SU-DHL-6 (cell line): ENCODE measurements around the gene SAMD1.
"Not testable (repeated sequence)": the region's sequence is repeated elsewhere in the genome, so short reads cannot be mapped to it uniquely, and the experiment has no call there.

Source experiments
- EZH2phosphoT487 ChIP-seq: fragments of 200-600 bp; sonication (generic), shearing (Covaris generic); conservative IDR thresholded peaks from 2 replicates; pipeline ENCODE4 v1.6.1; 2018; ENCODE audit warnings: mild to moderate bottlenecking, antibody characterized with exemption, low read length, moderate library complexity, mixed read lengths
- TF ChIP-seq, protein P1 (sequence below): fragments of 200-600 bp; sonication (generic); IDR thresholded peaks from one replicate; pipeline ENCODE4 v1.5.1; 2017; ENCODE audit warnings: antibody characterized with exemption, mild to moderate bottlenecking, low read length, moderate library complexity; ENCODE audit not compliant: insufficient read depth, poor library complexity, severe bottlenecking

DNA sequence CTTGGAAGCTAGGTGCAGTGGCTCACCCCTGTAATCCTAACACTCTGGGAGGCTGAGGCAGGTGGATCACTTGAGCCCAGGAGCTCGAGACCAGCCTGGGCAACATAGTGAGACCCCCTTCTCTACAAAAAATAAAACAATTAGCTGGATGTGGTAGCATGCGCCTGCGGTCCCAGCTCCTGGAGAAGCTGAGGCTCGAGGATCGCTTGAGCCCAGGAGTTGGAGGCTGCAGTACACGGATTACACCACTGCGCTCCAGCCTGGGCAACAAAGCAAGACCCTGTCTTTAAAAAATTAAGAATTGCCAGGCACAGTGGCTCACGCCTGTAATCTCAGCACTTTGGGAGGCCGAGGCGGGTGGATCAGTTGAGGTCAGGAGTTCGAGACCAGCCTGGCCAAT lies 39.6 kb downstream of the SAMD1 start:
- TF ChIP-seq, protein P1, sequence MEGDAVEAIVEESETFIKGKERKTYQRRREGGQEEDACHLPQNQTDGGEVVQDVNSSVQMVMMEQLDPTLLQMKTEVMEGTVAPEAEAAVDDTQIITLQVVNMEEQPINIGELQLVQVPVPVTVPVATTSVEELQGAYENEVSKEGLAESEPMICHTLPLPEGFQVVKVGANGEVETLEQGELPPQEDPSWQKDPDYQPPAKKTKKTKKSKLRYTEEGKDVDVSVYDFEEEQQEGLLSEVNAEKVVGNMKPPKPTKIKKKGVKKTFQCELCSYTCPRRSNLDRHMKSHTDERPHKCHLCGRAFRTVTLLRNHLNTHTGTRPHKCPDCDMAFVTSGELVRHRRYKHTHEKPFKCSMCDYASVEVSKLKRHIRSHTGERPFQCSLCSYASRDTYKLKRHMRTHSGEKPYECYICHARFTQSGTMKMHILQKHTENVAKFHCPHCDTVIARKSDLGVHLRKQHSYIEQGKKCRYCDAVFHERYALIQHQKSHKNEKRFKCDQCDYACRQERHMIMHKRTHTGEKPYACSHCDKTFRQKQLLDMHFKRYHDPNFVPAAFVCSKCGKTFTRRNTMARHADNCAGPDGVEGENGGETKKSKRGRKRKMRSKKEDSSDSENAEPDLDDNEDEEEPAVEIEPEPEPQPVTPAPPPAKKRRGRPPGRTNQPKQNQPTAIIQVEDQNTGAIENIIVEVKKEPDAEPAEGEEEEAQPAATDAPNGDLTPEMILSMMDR: not testable (repeated sequence)
- not testable (repeated sequence) for TF ChIP-seq EZH2phosphoT487
